GM18951 (cell line): ENCODE measurements around the gene ARHGAP21.

ENCODE experiments used
- POLR2A ChIP-seq: IDR thresholded peaks from 4 replicates; pipeline ENCODE4 v1.6.1; 2011; ENCODE audit warnings: mild to moderate bottlenecking; ENCODE audit not compliant: insufficient read length, insufficient read depth; ENCODE audit errors: extremely low read depth
- in situ Hi-C: fragments of 300-500 bp; cut with MboI; formaldehyde crosslinking; loops from one replicate; pipeline ENCODE4 v1.12.0; 2022; ENCODE audit warnings: low sequenced_read_pairs, mixed read lengths, inconsistent platforms; ENCODE audit not compliant: unreplicated experiment

The ARHGAP21 gene

GRCh38 chr10:24694086-24694485, 29.6 kb downstream of the ARHGAP21 start:
- in situ Hi-C loops: no loop called here
- no peak for TF ChIP-seq POLR2A

DNA sequence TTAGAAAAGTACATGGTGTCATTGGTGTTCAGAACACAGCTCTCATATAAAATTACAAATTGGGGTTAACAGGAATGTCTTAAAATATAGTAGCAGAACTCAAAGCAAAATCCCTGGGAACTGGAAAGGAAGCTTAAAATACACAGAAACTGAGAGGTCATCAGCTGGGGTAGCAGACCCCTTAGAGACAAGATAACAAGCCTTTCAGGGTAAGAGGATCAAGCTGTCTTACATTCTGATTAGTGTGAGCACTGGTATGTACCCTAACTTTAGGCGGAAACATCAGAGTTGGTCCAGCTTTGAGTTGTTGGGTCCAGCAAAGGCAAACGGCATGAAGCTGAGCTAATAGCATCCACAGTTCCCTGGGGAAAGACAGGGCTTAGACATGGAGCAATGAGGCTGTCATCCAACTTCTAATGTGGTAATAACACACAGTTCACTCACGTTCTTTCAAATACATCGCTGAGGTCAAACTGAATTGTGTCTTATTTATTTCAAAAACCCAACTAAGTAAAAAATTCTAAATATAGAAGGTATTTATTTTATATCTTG, 32.6 kb downstream of the ARHGAP21 start:
- in situ Hi-C loops: no loop called here

GRCh38 chr10:24685958-24686540, 37.6 kb downstream of the ARHGAP21 start:
- in situ Hi-C loops: no loop called here
- TF ChIP-seq POLR2A: no peak

More for the DNA sequence above, 32.6 kb downstream of the ARHGAP21 start:
- no peak for TF ChIP-seq POLR2A

DNA sequence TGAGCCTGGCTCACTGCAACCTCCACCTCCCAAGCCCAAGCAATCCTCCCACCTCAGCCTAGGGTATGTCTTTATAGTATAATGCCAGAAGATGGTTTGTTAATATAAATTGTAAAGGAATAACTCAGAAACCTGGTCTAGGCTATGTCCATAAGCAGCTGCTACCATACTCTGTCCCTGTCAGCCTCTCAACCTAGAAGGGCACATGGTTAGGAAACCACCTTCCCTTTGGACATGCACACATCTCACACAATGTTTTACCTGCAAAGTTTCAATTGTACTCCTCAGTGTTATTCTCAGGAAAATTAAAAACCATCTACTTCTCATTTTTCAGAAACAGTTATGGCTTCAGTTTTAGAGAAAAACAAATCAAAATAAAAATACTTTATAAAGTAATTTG, 40.1 kb downstream of the ARHGAP21 start:
- no peak for TF ChIP-seq POLR2A
- in situ Hi-C loops: no loop called here

- in situ Hi-C loops: no loop called here
- TF ChIP-seq POLR2A: no peak
Measured at GRCh38 chr10:24681572-24682088, 42.1 kb downstream of the ARHGAP21 start.

GRCh38 chr10:24680647-24681524, 42.8 kb downstream of the ARHGAP21 start:
- no peak for TF ChIP-seq POLR2A
- in situ Hi-C loops: no loop called here

- in situ Hi-C loops: no loop called here
- TF ChIP-seq POLR2A: no peak
Measured at GRCh38 chr10:24678757-24679156, 44.9 kb downstream of the ARHGAP21 start.

- in situ Hi-C loops: no loop called here
- no peak for TF ChIP-seq POLR2A
Measured at GRCh38 chr10:24674892-24675632, 48.6 kb downstream of the ARHGAP21 start.

DNA sequence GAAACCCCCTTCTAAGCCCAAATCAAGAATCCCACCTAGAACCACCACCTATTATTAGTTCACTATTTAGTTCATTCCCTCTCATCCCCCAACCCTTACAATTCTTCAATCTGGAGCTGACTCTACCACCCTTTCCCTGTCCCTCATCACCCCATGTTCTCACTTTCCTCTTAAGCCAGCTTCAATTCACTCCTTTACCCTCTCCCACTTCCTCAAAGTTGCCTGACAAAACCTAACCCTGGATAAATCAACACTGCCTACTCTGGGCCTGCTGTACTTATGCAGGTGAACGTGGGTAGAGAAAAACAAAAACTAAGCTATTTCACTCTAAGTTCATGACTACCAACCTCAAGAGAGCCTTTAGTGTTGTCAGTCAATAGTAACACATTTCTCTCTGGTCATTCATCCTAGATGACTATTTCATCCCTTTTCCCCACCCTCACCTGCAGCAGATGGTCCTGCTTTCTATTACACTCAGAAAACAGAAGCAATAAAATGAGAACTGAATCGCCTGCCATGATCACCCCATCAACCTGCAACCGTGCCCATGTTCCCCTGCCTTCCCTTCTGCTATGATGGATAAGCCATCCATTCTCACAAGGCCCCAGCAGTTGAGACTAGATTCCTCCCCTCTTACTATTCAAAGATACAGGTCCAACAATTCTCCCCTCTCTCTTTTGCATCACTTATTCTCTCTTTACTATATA, 52.6 kb downstream of the ARHGAP21 start:
- in situ Hi-C loops: no loop called here
- TF ChIP-seq POLR2A: no peak

- TF ChIP-seq POLR2A: no peak
- in situ Hi-C loops: no loop called here
Measured at GRCh38 chr10:24669285-24669852, 54.3 kb downstream of the ARHGAP21 start.

DNA sequence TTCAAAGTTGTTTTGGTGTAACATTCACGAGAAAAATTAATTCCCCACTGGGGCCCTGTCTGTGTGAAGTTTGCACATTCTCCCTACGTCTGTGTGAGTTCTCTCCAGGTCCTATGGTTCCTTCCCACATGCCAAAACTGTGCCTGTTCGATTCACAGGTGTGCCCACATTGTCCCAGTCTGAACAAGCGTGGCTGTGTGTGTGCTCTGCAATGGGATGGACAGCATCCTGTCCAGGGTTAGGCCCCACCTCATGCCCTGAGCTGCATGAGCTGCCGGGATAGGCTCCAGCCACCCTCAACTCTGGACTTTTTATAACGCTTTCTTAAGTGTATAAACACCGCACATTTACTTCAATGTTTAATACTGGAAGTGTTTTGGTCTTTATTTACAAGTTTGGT, 55.4 kb downstream of the ARHGAP21 start:
- no peak for TF ChIP-seq POLR2A
- in situ Hi-C loops: no loop called here

GRCh38 chr10:24664991-24665390, 58.7 kb downstream of the ARHGAP21 start:
- in situ Hi-C loops: no loop called here
- no peak for TF ChIP-seq POLR2A
